GM21619 (cell line): Measurements from ENCODE around the gene ARNT2.

ENCODE experiments used
- ATAC-seq: cut with Tn5 transposase; IDR thresholded peaks from one replicate; pipeline ENCODE4 v1.9.1; 2021; ENCODE audit not compliant: unreplicated experiment

The ARNT2 gene

GRCh38 chr15:80441041-80441440, 36.9 kb downstream of the ARNT2 start:
- no peak for ATAC-seq

- ATAC-seq: no peak
Measured at GRCh38 chr15:80441714-80442113, 37.5 kb downstream of the ARNT2 start.

DNA sequence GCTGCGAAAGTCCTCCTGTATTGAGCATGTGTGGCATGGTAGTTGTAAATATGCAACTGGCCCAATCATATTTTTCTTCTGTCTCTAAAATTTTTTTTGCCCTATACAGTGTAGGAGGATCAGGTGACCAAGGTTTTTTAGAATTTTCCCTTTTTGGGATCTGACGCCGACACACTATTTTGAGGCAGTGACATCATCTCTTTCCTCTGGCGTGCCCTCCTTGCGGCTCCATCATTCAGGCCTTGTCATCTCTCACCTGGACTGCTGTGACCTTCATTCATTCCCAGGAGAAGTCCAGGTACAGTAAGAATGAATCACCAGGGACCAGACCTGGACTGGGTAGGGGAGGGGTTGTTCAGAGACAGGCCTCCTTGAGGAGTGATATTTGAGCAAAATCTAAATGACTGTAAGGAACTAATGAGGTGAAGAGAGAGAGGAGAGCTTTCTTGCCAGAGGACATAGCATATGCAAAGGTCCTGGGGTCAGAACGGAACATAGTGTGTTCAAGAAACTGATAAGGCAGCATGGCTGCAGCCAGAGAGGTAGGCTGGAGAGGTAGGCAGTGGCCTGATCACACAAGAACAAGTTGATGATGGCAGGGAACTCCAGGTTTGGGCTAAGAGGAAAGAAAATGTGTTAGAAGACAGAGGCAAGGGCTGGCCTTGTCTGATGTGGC, 38.7 kb downstream of the ARNT2 start:
- ATAC-seq: no peak

GRCh38 chr15:80444680-80445251, 40.6 kb downstream of the ARNT2 start:
- no peak for ATAC-seq

DNA sequence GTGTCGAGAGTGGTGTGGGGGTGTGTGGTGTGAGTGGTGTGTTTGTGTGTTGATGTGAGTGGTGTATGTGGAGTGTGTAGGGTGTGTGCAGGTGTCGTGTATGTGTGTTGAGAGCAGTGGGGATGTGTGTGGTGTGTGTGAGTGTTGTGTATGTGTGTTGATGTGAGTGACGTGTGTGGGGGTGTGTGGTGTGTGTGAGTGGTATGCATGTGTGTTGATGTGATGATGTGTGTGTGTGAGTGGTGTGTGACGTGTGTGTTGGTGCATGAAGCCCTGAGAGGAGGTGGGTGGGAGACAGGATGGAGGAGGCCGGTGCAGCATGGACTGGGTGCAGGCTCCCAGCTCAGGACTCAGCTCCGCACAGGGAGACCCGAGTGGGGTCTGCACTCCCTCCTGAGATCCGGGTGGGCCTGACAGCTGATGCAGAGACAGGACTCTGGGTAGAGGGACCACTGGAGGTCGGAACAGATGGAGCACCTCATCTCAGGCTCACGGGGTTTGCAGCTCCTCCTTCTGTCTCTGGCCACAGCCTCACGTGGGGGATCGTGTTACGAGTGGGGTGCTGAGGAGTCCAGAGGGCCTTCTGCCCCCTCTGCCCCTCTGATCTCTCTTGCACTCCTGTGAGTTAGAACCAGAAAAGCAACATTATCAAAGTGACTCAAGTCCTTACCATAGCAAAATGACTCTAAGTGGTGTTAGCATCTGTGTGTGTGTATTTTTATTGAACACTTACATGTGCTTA, 41.3 kb downstream of the ARNT2 start:
- no peak for ATAC-seq

GRCh38 chr15:80447077-80447476, 42.9 kb downstream of the ARNT2 start:
- no peak for ATAC-seq

GRCh38 chr15:80449825-80450224, 45.6 kb downstream of the ARNT2 start:
- ATAC-seq: no peak

DNA sequence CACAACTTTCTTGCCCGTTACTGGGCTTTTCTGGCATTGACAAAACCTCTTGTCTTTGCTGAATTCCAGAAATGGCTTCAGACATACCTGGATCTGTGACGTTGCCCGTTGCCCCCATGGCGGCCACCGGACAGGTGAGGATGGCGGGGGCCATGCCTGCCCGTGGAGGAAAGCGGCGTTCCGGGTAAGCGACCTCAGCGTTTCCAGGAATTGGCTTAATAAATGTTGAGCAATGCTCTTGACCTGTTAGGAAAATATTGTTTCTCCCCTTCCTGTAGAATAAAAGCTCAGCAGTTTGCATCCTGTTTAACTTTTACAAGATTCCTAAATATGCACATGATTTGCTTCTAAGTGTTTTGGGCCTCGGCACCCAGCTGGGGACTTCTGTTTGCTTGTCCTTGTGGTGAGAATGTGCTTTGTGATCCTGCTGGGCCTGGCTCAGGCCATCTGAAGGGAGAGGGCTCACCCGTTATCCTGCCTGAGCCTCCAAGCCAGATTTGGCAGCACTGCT, 46.7 kb downstream of the ARNT2 start:
- ATAC-seq: no peak

DNA sequence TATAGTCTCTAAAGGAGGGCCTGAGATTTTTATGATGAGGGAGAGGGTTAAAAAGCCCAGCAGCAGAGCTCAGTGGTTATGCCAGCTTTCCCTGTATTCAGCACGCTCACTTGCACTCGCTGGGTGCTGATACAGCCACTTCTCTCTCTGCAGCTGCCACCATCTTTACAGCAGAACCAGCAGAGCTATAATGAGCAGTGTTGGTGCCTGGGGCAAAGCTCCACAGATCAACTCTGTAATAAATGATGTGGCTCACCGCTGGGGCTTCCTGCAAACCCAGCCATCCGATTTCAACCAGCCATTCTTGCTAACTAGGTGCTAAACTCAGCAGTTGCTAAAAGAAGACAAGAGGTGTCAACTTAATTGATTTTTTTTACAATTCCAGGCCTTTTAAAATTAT, 48.0 kb downstream of the ARNT2 start:
- no peak for ATAC-seq

GRCh38 chr15:80455051-80455648, 51.0 kb downstream of the ARNT2 start:
- ATAC-seq: no peak

GRCh38 chr15:80455668-80456442, 51.7 kb downstream of the ARNT2 start:
- ATAC-seq: peak; percentile 66

DNA sequence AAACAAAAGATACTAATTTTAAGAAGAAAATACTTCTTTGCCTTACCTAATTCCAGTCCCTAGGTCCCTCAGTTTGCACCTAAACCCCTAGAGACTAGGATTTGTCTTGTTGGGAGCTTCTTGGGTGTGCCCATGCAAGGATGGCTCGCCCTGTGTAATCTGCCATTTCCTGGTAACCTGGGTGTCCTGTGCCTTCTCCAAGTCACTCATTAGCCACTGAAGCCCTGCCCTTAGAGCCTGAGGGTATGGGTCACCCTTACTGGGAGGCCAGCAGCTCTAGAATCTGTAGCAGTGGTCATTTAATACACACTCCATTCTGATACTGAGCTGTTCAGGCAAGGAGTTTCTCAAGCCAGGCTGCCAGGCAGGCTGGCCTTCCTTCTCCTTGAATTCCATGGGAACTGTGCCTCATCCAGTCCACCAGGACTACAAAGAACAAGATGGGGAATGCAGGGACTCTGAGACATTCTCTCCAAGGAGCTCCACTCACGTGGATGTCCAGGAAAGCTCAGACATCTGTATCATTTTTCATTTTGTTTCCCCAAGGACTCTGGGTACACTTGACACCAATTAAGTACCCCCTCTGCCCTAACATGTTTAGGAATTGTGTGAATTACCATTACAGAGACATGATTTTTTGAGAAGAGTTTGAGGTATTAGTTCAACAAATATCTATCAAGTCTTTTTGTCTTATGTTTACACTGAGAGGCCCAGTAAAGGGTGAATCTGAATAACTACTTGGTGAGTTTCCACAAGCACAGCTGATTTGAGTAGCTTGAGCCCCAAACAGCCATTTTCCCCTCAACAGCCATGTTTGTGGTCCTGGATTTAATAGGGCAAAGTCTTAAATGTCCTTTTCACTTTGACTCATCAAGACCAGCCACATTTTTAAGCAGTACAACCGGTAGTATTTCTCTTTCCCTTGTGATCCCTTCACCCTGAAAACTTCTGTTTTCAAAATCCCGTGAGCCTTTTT, 52.6 kb downstream of the ARNT2 start:
- no peak for ATAC-seq

DNA sequence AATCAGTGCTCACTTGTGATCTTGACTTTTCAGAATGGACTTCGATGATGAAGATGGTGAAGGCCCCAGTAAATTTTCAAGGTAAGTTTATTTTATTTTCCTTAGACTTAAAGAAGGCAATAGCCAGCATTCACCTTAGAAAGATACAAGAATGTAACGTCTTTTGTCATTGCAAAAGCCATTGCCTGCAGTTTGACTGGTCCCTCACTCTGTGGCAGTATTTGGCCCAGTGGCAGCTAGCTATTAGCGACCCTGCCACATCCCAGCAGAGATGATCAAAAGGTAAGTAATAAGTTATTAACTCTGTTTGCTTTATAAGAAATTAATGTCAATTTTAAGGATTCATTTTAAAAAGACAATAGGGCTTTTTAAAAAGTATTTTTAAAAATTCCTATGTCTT, 53.7 kb downstream of the ARNT2 start:
- ATAC-seq: no peak

GRCh38 chr15:80458580-80458979, 54.4 kb downstream of the ARNT2 start:
- no peak for ATAC-seq

DNA sequence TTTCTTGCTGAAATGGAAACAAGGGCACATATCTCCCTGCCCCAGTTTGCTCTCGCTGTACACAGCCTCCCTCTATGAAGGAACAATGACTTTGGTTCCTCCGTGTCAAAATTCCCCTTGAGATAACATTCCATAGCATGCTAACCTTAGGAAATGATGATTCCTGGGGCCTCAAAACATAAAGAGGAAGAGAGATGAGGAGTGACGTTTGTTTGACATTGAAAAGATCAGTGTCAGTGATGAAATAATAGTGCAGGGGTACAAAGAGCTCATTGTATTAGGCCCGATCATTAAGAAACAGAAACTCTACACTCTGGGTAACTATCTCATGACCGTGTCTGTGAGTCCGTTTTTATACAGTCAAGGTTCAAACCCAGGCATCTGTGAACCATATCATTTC, 55.2 kb downstream of the ARNT2 start:
- no peak for ATAC-seq

GRCh38 chr15:80459818-80460217, 55.6 kb downstream of the ARNT2 start:
- no peak for ATAC-seq

DNA sequence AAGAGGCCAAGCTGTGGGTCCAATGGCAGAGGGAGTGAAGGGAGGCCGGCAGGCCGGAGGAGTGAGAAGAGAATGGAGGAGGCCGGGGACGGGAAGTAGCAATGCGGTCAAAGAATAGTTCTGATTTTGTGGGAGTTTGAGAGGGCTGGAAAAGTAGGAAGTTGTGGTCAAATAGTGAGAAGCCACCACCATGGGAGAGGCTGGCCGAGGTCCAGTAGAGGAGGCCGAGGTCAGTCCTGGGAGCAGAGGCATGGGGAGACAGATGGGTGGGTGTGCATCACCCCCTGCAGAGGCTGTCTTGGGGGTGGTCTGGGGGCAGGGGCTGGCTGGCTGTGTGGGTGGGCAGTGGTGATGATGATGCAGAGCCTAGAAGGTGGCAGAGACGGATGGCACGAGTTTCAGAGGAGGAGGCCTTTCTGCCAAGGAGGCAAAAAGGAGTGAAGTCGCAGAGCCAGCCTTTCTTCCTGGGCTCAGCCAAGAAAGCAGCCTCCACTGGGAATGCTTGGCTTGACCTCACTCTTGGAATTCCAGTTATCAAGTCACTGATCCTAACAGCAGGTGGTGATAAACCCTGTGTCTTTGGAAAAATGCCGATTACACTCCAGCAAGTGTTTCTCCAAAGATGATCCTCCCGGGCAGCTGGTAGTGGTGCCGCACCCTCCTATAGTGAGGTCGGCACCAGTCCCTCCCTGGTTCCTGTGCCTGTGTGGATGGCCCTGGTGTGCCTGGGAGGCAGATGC, 57.3 kb downstream of the ARNT2 start:
- no peak for ATAC-seq

- ATAC-seq: no peak
Measured at GRCh38 chr15:80462111-80462510, 57.9 kb downstream of the ARNT2 start.

DNA sequence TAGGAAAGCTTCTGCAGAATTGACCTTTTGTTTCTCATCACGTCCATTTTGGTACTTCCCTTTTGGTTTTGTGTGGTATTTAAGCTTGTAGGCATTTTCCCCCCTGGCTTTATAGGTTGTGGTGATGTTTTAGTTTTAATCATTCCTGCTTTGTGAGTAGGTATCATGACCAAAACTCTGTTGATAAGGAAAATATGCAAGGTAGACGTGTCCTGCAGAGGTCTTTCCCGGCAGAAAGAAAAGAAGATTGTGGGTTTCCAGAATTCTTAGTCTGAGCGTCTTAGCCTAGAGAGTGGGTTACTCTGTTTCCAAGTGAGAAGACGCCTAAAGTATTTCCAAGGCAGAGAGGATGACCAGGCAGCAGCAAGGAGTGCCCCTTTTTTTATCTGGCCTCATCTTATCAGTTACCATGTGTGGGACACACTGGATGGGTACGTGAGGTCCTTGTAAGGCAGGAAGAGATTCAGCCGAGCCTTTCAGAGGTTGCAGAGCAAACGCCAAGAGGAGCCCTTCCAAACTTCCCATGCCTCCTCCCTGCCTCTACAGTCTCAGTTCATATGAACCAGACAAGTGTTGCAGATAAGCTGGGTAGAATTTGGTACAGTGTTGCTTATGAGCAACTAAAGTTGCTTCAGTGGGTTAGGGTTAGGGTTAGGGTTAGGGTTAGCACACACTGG, 58.8 kb downstream of the ARNT2 start:
- no peak for ATAC-seq
